Chondrocyte (in vitro differentiated cells): ENCODE measurements around the gene QRICH2. TPM values are rescaled to one million over a fixed set of nuclear protein-coding genes. Genes with fewer than 3 reads are reported as not detected.

Experiments used
- DNase-seq: peaks from one replicate; pipeline ENCODE4 v3.0.0; 2021; ENCODE audit warnings: mixed read lengths, low spot score
- H3K27ac Mint-ChIP-seq: one replicate; pipeline ENCODE4 v1.8.0; 2021; ENCODE audit warnings: mild to moderate bottlenecking, moderate library complexity, mixed read lengths; ENCODE audit not compliant: unreplicated experiment
- H3K27me3 Mint-ChIP-seq: 2 replicates; pipeline ENCODE4 v1.8.0; 2021; ENCODE audit warnings: low read depth, mixed read lengths
- H3K36me3 Mint-ChIP-seq: 2 replicates; pipeline ENCODE4 v1.8.0; 2021; ENCODE audit warnings: low read depth, mixed read lengths
- H3K4me1 Mint-ChIP-seq: 2 replicates; pipeline ENCODE4 v1.8.0; 2021; ENCODE audit warnings: low read depth, mild to moderate bottlenecking, mixed read lengths
- H3K4me3 Mint-ChIP-seq: one replicate; pipeline ENCODE4 v1.8.0; 2021; ENCODE audit warnings: mild to moderate bottlenecking, moderate library complexity, mixed read lengths; ENCODE audit not compliant: unreplicated experiment
- H3K9me3 Mint-ChIP-seq: 2 replicates; pipeline ENCODE4 v1.8.0; 2021; ENCODE audit warnings: low read depth, mixed read lengths
- total RNA-seq: library from RNA; stranded (reverse); gene quantifications from 3 replicates; pipeline ENCODE4 v1.2.1, GENCODE V29; 2021
- TF ChIP-seq, protein P1 (sequence below): fragments of 200-600 bp; sonication (generic); IDR thresholded peaks from 2 replicates; pipeline ENCODE4 v1.5.0; 2021; ENCODE audit warnings: antibody characterized with exemption, mild to moderate bottlenecking, moderate library complexity

The QRICH2 gene
- total RNA-seq, 1 donor from 2014 or later = 5.2 TPM

DNA sequence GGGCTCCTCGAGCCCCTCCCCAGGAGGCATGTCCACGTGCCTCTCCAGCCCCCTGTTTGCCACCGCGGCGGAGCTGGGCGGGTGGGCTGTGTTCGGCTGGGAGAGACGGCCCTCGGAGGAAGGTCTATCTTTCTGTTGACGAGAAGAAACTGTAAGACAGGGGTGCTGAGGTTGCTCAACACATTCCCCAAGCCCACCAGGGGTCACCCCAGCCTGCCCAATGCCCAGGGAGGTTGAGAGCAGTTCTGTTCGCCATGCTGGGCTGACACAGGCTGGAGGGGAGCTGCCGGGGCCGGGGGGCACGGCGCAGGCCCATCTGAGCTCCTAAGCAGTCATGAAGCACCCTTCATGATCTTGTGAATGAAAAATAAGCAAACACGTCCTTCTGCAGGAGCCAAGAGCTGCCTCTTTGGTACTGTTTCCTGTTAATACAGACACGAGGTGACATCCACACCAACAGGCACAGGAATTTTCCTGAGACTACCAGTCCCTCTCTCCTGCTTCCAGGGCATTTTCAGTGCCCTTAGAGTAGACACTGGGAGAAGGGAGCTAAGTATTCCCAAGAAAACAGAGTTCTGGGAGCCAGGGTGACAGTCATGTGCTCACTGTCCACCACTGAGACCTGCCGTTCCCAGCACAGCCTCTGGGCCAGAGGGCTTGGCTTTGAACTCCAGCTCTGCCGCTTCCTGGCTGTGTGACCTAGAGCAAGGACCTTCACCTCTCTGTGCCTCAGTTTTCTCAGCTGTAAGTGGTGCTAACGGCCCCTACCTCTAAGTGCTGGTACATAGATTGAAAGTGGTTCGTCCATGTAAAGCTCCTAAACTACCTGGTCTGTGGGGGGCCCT lies 33.7 kb downstream of the QRICH2 start:
- DNase-seq = no peak
- no peaks in the 10 kb centered on the region for H3K27me3 Mint-ChIP-seq
- H3K27ac Mint-ChIP-seq = no peak overlapping the region
- H3K4me3 Mint-ChIP-seq = no peak overlapping the region
- peaks cover 4% of the 10 kb centered on the region for H3K36me3 Mint-ChIP-seq
- peaks cover 5% of the 10 kb centered on the region for H3K4me1 Mint-ChIP-seq
- H3K9me3 Mint-ChIP-seq = no peaks in the 10 kb centered on the region
- TF ChIP-seq, protein P1, sequence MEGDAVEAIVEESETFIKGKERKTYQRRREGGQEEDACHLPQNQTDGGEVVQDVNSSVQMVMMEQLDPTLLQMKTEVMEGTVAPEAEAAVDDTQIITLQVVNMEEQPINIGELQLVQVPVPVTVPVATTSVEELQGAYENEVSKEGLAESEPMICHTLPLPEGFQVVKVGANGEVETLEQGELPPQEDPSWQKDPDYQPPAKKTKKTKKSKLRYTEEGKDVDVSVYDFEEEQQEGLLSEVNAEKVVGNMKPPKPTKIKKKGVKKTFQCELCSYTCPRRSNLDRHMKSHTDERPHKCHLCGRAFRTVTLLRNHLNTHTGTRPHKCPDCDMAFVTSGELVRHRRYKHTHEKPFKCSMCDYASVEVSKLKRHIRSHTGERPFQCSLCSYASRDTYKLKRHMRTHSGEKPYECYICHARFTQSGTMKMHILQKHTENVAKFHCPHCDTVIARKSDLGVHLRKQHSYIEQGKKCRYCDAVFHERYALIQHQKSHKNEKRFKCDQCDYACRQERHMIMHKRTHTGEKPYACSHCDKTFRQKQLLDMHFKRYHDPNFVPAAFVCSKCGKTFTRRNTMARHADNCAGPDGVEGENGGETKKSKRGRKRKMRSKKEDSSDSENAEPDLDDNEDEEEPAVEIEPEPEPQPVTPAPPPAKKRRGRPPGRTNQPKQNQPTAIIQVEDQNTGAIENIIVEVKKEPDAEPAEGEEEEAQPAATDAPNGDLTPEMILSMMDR = no peak

DNA sequence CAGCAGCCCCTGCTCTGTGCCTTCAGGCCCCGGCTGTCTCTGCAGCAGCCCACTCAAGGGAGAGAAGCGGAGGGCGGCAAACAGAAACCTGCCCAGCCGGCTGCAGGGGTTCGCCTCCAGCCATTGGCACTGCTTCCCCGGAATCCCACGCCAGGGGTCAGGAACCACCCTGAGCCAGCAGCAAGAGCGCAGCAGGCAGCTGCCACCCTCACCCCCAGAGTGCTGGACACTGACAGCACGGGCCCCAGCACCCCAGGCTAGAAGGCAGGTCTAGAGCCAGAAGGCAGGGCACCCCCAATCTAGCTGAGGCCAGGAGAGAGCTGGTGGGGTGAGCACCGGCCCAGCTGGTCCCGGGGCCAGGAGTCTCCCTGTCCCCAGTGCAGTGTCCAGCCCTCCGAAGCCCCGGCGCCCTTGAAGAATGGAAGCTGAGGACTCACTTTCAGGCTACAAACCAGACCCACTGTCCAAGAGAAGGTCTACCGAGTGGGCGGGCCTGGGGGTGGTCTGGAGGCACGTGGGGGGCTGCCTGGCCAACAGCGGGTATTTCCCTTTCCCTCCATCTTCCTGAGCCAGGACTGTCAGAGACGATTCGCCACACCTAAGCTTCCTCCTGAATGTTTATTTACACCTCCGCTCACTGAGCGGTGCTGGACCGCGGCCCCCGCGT lies 34.5 kb downstream of the QRICH2 start:
- H3K9me3 Mint-ChIP-seq = no peaks in the 10 kb centered on the region
- H3K4me3 Mint-ChIP-seq = no peak overlapping the region
- no peak for DNase-seq
- H3K4me1 Mint-ChIP-seq = peaks cover 5% of the 10 kb centered on the region
- H3K27ac Mint-ChIP-seq = no peak overlapping the region
- no peaks in the 10 kb centered on the region for H3K27me3 Mint-ChIP-seq
- H3K36me3 Mint-ChIP-seq = peaks cover 4% of the 10 kb centered on the region
- TF ChIP-seq, protein P1 = no peak

DNA sequence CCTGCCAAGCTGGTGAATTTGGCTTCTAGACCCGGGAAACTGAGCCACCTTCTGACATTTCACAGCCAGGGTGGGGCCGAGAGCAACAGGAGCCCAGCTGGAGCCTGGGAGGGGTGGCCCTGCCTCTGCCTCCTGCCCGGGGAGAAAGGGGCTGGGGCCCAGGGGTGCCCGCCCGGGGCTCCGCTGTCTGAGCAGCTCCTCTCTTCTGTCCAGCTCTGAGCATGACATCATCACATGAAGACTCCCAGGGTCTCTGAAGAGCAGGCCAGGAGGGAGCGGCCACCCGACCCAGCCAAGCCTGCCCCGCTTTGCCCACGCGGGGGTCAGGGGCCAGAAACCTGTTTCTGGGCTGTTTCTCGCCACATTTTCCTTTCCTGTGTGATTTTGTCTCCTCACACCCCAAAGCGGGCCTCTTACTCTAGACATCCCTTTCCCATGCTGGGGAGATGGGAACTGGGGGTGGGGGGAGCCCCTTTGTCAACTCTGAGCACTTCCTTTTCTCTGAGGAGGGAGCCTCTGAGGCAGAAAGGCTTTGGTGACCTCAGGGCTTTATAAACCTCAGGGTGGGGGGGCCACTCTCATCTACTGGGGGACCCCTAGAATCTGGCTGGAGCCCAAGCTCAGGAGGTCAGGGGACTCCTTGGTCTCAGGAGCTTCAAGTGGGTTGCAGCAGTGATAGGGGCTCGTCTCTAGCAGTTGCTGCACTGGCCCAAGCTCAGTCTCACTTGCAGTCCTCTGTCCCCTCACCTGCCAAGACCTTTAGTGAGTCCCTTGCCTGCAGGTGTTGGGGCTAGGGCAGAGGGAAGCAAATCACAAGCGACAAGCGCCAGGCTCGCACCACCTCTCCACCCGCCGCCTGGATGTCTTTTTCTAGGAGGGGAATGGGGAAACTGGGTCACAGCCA lies 35.3 kb downstream of the QRICH2 start:
- peaks cover 3% of the 10 kb centered on the region for H3K36me3 Mint-ChIP-seq
- no peak for DNase-seq
- H3K27me3 Mint-ChIP-seq = no peaks in the 10 kb centered on the region
- H3K27ac Mint-ChIP-seq = no peak overlapping the region
- peaks cover 11% of the 10 kb centered on the region for H3K4me1 Mint-ChIP-seq
- no peaks in the 10 kb centered on the region for H3K9me3 Mint-ChIP-seq
- H3K4me3 Mint-ChIP-seq = no peak overlapping the region
- TF ChIP-seq, protein P1 = no peak

DNA sequence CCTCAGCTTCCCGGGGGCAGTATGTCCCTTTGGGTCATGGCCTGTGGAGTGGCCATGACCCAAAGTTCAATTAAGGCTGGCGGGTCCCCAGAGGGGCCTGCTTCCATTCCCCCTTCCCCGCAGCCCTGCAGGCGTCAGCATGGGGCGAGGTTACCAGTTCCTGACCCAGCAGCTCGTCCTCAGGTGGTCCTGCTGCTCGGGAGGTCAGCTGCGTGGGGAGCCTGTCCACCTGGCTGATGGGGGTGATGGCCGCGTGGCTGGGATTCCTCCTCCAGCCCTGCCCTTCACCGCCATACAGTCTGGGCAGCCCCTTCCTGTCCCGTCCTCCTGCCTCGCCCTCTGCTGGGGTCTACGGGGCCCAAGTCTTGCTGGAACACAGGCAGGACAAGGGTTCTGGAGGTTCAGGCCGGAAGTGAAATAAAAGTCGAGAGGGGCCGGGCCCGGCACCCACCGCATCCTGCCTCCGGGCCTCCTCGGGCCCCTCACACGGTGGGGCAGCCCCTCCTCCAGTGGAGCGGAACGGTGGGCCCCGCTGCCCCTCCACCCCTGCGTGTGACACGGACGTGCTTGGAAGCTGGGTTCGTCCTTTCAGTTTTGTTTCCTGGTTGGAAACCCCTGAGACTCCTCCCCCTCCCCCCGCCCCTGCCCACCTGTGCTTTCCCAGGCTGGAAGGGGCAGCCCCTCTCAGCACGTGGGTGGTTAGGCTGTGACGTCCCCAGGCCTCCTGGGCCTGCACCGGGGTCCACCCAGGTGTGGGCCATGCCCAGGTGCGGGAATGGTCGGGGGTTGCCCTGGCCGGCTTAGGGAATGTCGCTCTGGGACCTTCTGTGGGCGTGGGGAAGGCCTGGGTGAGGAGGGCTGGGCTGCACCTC lies 36.2 kb downstream of the QRICH2 start:
- Mint-ChIP-seq H3K27ac (no peak overlapping the region), H3K4me3 (no peak overlapping the region), H3K27me3 (no peaks in the 10 kb centered on the region), H3K9me3 (no peaks in the 10 kb centered on the region), H3K4me1 (peaks cover 13% of the 10 kb centered on the region), H3K36me3 (no peaks in the 10 kb centered on the region)
- TF ChIP-seq, protein P1 = no peak
- no peak for DNase-seq
